Spinal cord (tissue), 10 donors: ENCODE data around the gene TBRG4. TPM values are rescaled to one million over a fixed set of nuclear protein-coding genes. Genes with fewer than 3 reads are reported as not detected.

Experiments used
- DNase-seq, 6 donors: peaks; one replicate each; pipeline versions ENCODE4 v3.0.0 to v3.0.0-alpha.2; 2013 to 2015; ENCODE audit warnings: low spot score in 6 of 6, low read depth in 4 of 6
- H3K27ac ChIP-seq: one replicate; pipeline ENCODE4 v1.5.1; 2013; ENCODE audit warnings: low read depth, low read length, control low read depth
- H3K27me3 ChIP-seq: one replicate; pipeline ENCODE4 v1.6.1; 2013; ENCODE audit warnings: low read length; ENCODE audit not compliant: control insufficient read depth, insufficient read depth
- H3K36me3 ChIP-seq: one replicate; pipeline ENCODE4 v1.6.1; 2013; ENCODE audit warnings: low read length; ENCODE audit not compliant: control insufficient read depth, insufficient read depth
- H3K4me1 ChIP-seq: one replicate; pipeline ENCODE4 v1.6.1; 2013; ENCODE audit warnings: low read length; ENCODE audit not compliant: control insufficient read depth, insufficient read depth
- H3K4me3 ChIP-seq: one replicate; pipeline ENCODE4 v1.5.1; 2013; ENCODE audit warnings: low read depth, low read length, control low read depth
- H3K9me3 ChIP-seq: one replicate; pipeline ENCODE4 v1.6.1; 2013; ENCODE audit warnings: low read length; ENCODE audit not compliant: control insufficient read depth, insufficient read depth
- WGBS: methylation state at CpG from one replicate; pipeline ENCODE4 v1.1.5; 2013; ENCODE audit warnings: missing lambda C conversion rate; ENCODE audit not compliant: insufficient coverage; 5-methylcytosine and 5-hydroxymethylcytosine counted together
- long read RNA-seq, 4 donors: transcript quantifications; one replicate each; lab custom pipeline, GENCODE V29; 2026
- polyA plus RNA-seq, 2 donors: library from polyadenylated mRNA; unstranded; fragments of 120-200 nt; gene quantifications; one replicate each; pipeline ENCODE4 v1.2.1, GENCODE V29; 2013; ENCODE audit not compliant: insufficient read length in 2 of 2
- total RNA-seq, 2 donors: library from RNA; depleted of rRNA in 1 of 2; stranded (reverse); fragments of 120-200 nt in 1 of 2; fragments of >200 nt in 1 of 2; gene quantifications; one replicate each; pipeline versions ENCODE4 v1.2.3 to v1.2.4, GENCODE V29; 2013 to 2014
- donor health status: healthy.

TBRG4 gene
- total RNA-seq (10 to 100 TPM; 34.4 to 48.0 TPM), polyA plus RNA-seq (10 to 100 TPM; 39.2 to 50.3 TPM)
- long read RNA-seq, donor 1, transcript TBRG4-201 (11 exons, 2,243 nt), result major isoform, 6 of 24 reads
- long read RNA-seq, donor 1, partial matches to known transcripts, result 11 of 24 reads
- long read RNA-seq, donor 1, other reads (novel, unspliced or antisense), result 0 of 24 reads
- long read RNA-seq, donor 2, partial matches to known transcripts, result 0 of 3 reads
- long read RNA-seq, donor 2, other reads (novel, unspliced or antisense), result 0 of 3 reads
- long read RNA-seq, donor 3, partial matches to known transcripts, result 0 of 6 reads
- long read RNA-seq, donor 3, other reads (novel, unspliced or antisense), result 0 of 6 reads
- long read RNA-seq, donor 4, partial matches to known transcripts, result 6 of 10 reads
- long read RNA-seq, donor 4, other reads (novel, unspliced or antisense), result 0 of 10 reads

DNA sequence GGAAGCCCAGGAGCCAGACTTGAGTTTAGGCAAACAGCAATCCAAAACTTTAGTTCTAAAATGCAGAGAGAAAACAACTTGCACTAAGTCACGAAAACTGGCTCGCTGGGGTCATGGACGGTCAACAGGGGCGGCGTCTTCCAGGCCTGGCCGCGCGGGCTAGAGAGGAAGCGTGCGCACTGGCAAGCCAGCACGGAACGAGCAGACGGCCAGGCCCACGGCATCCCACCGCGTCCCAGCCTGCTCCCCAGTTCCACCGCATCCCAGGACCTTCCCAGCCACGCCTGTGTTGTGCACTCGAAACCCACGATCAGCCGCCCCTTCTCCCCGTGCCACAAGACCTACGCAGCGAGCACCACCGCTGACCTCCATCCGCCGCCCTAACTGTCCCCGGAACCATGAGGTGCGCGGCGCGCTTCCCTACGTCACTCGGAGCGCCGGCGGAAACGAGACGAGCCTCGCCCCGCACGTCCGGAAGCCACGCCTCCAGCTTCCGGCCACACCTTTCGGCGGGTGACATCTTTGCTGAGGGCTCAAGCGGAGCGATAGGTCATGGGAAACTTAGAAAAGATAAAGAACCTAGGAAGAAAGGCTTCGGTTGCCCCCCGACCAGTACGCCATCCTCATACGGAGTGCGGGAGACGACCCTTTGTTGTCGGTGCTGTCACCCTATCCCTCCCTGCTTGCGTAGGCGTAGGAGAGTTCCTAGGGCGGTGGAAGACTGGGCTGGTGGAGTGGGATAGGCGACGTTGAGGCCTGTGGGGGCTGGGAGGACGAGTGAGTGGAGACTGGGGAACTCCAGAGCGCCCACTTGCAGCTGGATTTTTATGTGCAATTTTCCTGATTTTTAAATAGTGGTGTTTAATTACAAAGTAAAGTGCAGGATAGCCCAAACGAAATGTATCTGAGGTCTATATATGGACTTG lies at the start of gene TBRG4:
Gene TBRG4, minus strand, starts transcription at position 400 of the 926 bp plus-strand sequence. CDS start 2,460 bp downstream, outside the sequence.
- Histone ChIP-seq H3K4me3 (peak within 1 kb of the TSS; percentile 92), H3K27me3 (peaks cover 4% of the 10 kb centered on the region), H3K9me3 (no peaks in the 10 kb centered on the region), H3K27ac (peak within 1 kb of the TSS; percentile 99), H3K4me1 (peaks cover 18% of the 10 kb centered on the region), H3K36me3 (peaks cover 19% of the 10 kb centered on the region)
- WGBS, result under 1% methylated on average over 60 of the region's 64 CpGs
- peak; percentile 92 to 98 (median 97) for DNase-seq

- no peaks in the 10 kb centered on the region for H3K36me3 ChIP-seq
- H3K27me3 ChIP-seq, result peaks cover 10% of the 10 kb centered on the region
- H3K9me3 ChIP-seq, result peaks cover 2% of the 10 kb centered on the region
- H3K4me1 ChIP-seq, result peaks cover 24% of the 10 kb centered on the region
- H3K27ac ChIP-seq, result no peak overlapping the region
- 82% methylated on average over 2 of the region's 4 CpGs for WGBS
- H3K4me3 ChIP-seq, result no peak overlapping the region
- DNase-seq, result no peak
These were observed 49.6 kb upstream of the TBRG4 start for GRCh38 chr7:45161138-45161537.

DNA sequence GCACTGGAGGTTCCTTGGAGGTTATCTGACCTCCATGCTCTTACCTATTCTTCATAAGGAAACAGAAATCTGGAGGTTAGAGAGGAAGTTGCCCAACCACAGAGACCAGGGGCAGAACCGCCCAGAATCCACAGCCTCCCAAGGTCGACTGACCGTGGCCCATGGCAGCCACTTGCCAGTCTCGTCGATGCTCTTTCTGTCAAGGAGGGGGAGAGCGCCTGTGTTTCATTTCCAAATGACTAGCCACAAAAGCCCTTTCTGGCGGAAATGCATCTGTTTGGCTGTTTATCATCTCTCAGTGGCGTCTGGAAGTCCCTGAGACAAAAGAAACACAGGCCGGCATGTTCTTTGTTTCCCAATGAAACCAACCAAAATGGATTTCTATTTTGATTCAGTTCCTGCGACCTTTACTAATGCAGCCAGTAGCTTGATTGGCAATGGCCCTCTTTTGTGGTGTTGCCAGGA lies 49.0 kb upstream of the TBRG4 start:
- Histone ChIP-seq H3K27ac (no peak overlapping the region), H3K4me3 (no peak overlapping the region), H3K27me3 (peaks cover 10% of the 10 kb centered on the region), H3K36me3 (no peaks in the 10 kb centered on the region), H3K9me3 (peaks cover 2% of the 10 kb centered on the region), H3K4me1 (peaks cover 24% of the 10 kb centered on the region)
- peak in 2 of 6 donors; percentile 27 to 58 for DNase-seq
- WGBS, result 18% methylated on average over 8 of the region's 10 CpGs

DNA sequence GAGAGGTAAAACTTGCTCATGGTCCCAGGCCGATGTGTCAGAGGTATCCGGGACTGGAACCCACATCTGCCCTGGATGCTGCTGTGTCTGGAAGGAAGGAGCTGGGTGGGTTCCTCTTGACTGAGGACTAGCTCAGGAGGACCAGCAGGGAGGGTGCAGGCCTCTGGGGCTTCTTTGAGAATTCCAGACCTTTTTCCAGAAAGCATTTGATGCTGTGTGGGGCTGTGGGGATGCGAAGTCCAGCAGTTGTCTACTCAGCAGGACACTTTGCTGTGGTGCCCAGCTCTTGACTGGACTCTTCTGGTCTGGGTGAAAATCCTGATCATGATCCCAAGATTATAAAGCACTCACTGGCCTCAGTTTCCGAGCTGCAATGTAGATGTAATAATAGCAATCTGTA lies 47.8 kb upstream of the TBRG4 start:
- H3K4me1 ChIP-seq, result peaks cover 30% of the 10 kb centered on the region
- DNase-seq, result no peak
- peaks cover 2% of the 10 kb centered on the region for H3K9me3 ChIP-seq
- H3K4me3 ChIP-seq, result no peak overlapping the region
- 82% methylated on average over 3 of the region's 4 CpGs for WGBS
- H3K27ac ChIP-seq, result no peak overlapping the region
- peaks cover 10% of the 10 kb centered on the region for H3K27me3 ChIP-seq
- no peaks in the 10 kb centered on the region for H3K36me3 ChIP-seq

- H3K27me3 ChIP-seq, result peaks cover 10% of the 10 kb centered on the region
- DNase-seq, result no peak
- no peak overlapping the region for H3K4me3 ChIP-seq
- no peaks in the 10 kb centered on the region for H3K9me3 ChIP-seq
- H3K4me1 ChIP-seq, result peaks cover 30% of the 10 kb centered on the region
- no peak overlapping the region for H3K27ac ChIP-seq
- 100% methylated on average over 1 of the region's 1 CpG for WGBS
- no peaks in the 10 kb centered on the region for H3K36me3 ChIP-seq
These were observed 47.0 kb upstream of the TBRG4 start for GRCh38 chr7:45158471-45158870.

- H3K9me3 ChIP-seq, result no peaks in the 10 kb centered on the region
- no peak within 1 kb of the TSS for H3K27ac ChIP-seq
- 6% methylated on average over 50 of the region's 56 CpGs for WGBS
- DNase-seq, result peak in 1 of 6 donors; percentile 23
- H3K27me3 ChIP-seq, result peaks cover 10% of the 10 kb centered on the region
- H3K36me3 ChIP-seq, result no peaks in the 10 kb centered on the region
- no peak within 1 kb of the TSS for H3K4me3 ChIP-seq
- peaks cover 30% of the 10 kb centered on the region for H3K4me1 ChIP-seq
These were observed 46.3 kb upstream of the TBRG4 start, which contains the start of gene RAMP3 for GRCh38 chr7:45157653-45158401. Gene RAMP3, plus strand, starts transcription at chr7:45157791. Its CDS starts 38 bp downstream, at chr7:45157829.

- Histone ChIP-seq H3K4me1 (peaks cover 30% of the 10 kb centered on the region), H3K4me3 (no peak overlapping the region), H3K36me3 (no peaks in the 10 kb centered on the region), H3K27ac (no peak overlapping the region), H3K9me3 (no peaks in the 10 kb centered on the region), H3K27me3 (peaks cover 10% of the 10 kb centered on the region)
- 11% methylated on average over 13 of the region's 14 CpGs for WGBS
- no peak for DNase-seq
These were observed 45.8 kb upstream of the TBRG4 start for GRCh38 chr7:45157286-45157652.

DNA sequence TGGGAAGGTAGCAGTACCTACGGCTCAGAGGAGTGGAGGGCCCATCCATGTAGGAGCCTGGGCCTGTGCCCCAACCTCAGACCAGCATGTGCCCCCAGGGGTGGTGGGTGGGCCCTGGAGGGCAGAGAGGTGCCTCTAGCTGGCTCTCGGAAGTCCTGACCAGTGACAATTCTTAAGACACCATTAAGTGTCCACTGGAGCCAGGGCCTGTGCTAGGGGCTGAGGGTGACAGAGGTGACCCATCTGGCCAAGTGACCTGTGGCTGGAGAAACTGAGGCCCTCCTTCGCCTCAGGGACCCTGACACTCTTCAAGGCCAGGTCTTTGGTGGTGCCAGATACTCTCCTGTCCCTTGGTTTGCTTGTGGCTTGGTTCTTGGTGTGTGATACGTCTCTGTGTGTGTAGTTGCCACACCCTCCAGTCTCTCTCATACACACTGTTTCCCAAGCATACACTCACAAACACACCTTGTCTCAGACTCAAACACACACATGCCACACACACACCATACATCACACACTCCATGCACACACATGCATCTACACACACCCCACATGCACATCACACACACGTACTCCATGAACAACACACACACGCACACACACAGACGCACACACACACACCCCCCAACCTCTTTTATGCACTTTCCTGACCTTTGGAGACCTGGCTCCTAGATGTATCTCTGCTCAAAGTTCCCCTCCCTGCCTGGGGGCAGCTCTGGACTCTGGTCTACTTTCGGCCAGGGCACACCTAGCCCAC lies 45.2 kb upstream of the TBRG4 start:
- Histone ChIP-seq H3K27ac (no peak overlapping the region), H3K4me1 (peaks cover 30% of the 10 kb centered on the region), H3K4me3 (no peak overlapping the region), H3K36me3 (no peaks in the 10 kb centered on the region), H3K27me3 (peaks cover 10% of the 10 kb centered on the region), H3K9me3 (no peaks in the 10 kb centered on the region)
- DNase-seq, result no peak
- 85% methylated on average over 6 of the region's 8 CpGs for WGBS
